PC-9 (cell line): ENCODE data around the gene RBM26.

Source experiments
- CTCF ChIP-seq: fragments of 200-600 bp; sonication (generic); conservative IDR thresholded peaks from 2 replicates; pipeline ENCODE4 v1.6.1; 2017; ENCODE audit warnings: mixed run types, antibody characterized with exemption, mild to moderate bottlenecking, moderate library complexity
- EZH2 ChIP-seq: fragments of 200-600 bp; sonication (generic); IDR thresholded peaks from 2 replicates; pipeline ENCODE4 v1.8.0; 2017; ENCODE audit warnings: antibody characterized with exemption, low read depth

GRCh38 chr13:79361299-79361698 is 44.8 kb downstream of the RBM26 start:
- TF ChIP-seq CTCF, result no peak
- no peak for TF ChIP-seq EZH2
